ENCODE results near the gene KYNU.

GRCh38 chr2:142952018-142952417, 74.6 kb downstream of the KYNU start:
- no peak for TF ChIP-seq GATA2 (IDR thresholded peaks at IDR 0.05; ENCODE audit: low read depth, low read length)
- no peak for TF ChIP-seq GATA3 (IDR thresholded peaks at IDR 0.05; ENCODE audit: low read depth, low read length)

All from SH-SY5Y (cell line).